Ishikawa (cell line): ENCODE results near the gene ALG14.

Experiments
- CEBPB ChIP-seq: IDR thresholded peaks from 2 replicates; pipeline ENCODE4 v1.6.1; 2012
- EGR1 ChIP-seq: IDR thresholded peaks from 2 replicates; pipeline ENCODE4 v1.6.1; 2012
- EP300 ChIP-seq: IDR thresholded peaks from 2 replicates; pipeline ENCODE4 v1.6.1; 2012; ENCODE audit warnings: borderline replicate concordance
- RAD21 ChIP-seq: IDR thresholded peaks from 2 replicates; pipeline ENCODE4 v1.6.1; 2012; ENCODE audit warnings: low read depth
- TAF1 ChIP-seq: IDR thresholded peaks from 2 replicates; pipeline ENCODE4 v1.6.1; 2012; ENCODE audit warnings: low read depth, mild to moderate bottlenecking
- TEAD4 ChIP-seq: IDR thresholded peaks from 2 replicates; pipeline ENCODE4 v1.6.1; 2012
- YY1 ChIP-seq: IDR thresholded peaks from 2 replicates; pipeline ENCODE4 v1.6.1; 2012; ENCODE audit warnings: low read depth
- ZBTB7A ChIP-seq: IDR thresholded peaks from 2 replicates; pipeline ENCODE4 v1.6.1; 2012; ENCODE audit warnings: low read depth
- TF ChIP-seq, protein P1 (sequence below): IDR thresholded peaks from 2 replicates; pipeline ENCODE4 v1.6.1; 2012
- TF ChIP-seq, protein P2 (sequence below): IDR thresholded peaks from 2 replicates; pipeline ENCODE4 v1.6.1; 2012

DNA sequence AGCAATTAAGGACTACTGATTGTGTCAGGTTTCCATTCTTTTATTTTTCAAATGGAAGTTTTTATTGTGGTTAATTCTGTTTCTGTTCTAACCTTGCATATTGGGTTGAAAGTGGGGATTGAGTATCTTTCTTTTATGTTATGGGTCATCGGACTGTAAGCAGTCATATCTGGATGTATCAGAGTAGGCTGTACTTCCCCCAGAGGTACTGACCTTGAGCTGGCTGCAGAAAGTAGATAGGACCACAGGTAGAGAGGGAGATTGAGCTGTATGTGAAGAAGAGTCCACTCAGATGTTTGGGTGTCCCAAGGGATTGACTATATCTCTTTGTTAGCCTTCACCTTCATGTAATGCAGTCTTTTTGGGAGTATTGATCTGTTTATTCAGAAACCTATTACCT, 20.5 kb upstream of the ALG14 start:
- TF ChIP-seq EP300 (no peak), YY1 (no peak), CEBPB (no peak), TAF1 (no peak), TEAD4 (no peak), EGR1 (no peak), RAD21 (no peak), ZBTB7A (no peak)
- TF ChIP-seq, protein P1, sequence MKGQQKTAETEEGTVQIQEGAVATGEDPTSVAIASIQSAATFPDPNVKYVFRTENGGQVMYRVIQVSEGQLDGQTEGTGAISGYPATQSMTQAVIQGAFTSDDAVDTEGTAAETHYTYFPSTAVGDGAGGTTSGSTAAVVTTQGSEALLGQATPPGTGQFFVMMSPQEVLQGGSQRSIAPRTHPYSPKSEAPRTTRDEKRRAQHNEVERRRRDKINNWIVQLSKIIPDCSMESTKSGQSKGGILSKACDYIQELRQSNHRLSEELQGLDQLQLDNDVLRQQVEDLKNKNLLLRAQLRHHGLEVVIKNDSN, result no peak
- TF ChIP-seq, protein P2, sequence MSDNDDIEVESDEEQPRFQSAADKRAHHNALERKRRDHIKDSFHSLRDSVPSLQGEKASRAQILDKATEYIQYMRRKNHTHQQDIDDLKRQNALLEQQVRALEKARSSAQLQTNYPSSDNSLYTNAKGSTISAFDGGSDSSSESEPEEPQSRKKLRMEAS, result no peak
